Astrocyte (in vitro differentiated cells and primary cell): ENCODE results near the gene ARFGAP2. TPM values are rescaled to one million over a fixed set of nuclear protein-coding genes. Genes with fewer than 3 reads are reported as not detected.

Experiments
- microRNA-seq: library from miRNA; unstranded; fragments of <30 nt; microRNA quantifications from one replicate; pipeline ENCODE4 v1.2.0, GENCODE V29; 2020
- total RNA-seq: library from RNA; stranded (reverse); gene quantifications from 2 replicates; pipeline ENCODE4 v1.2.1, GENCODE V29; 2021

The ARFGAP2 gene
- total RNA-seq, 1 donor from 2014 or later: 51.0 TPM

Small RNAs within 50 kb of the gene (microRNA-seq; reads per million reads assigned to microRNA genes)
- not detected for gene MIR6745

Other genes starting within 250 kb of the ARFGAP2 start
- gene CSTPP1, start 240.1 kb downstream of the ARFGAP2 start, total RNA-seq: 29.6 and 34.2 TPM in 2 replicates
- 34.3 and 35.6 TPM in 2 replicates for gene PACSIN3, start 9.6 kb upstream of the ARFGAP2 start, total RNA-seq
- 40.0 and 47.0 TPM in 2 replicates for gene DDB2, start 38.1 kb upstream of the ARFGAP2 start, total RNA-seq
- 40.8 and 42.2 TPM in 2 replicates for gene ACP2, start 71.9 kb upstream of the ARFGAP2 start, total RNA-seq
- gene NR1H3, start 81.1 kb upstream of the ARFGAP2 start, total RNA-seq: 9.8 and 11.2 TPM in 2 replicates
- gene MADD, start 93.3 kb upstream of the ARFGAP2 start, total RNA-seq: 22.9 and 24.1 TPM in 2 replicates
- gene MYBPC3, start 175.8 kb upstream of the ARFGAP2 start, total RNA-seq: not detected in 2 replicates
- not detected in 2 replicates for gene SPI1, start 201.7 kb upstream of the ARFGAP2 start, total RNA-seq
- 76.6 and 92.7 TPM in 2 replicates for gene SLC39A13, start 231.7 kb upstream of the ARFGAP2 start, total RNA-seq
- 124 and 130 TPM in 2 replicates for gene PSMC3, start 249.6 kb upstream of the ARFGAP2 start, total RNA-seq